ENCODE data around the gene AKAP8. TPM values are rescaled to one million over a fixed set of nuclear protein-coding genes. Genes with fewer than 3 reads are reported as not detected.
"Not testable (repeated sequence)": the region's sequence is repeated elsewhere in the genome, so short reads cannot be mapped to it uniquely, and the experiment has no call there.

Gene AKAP8
- total RNA-seq, 2 experiments from 2014 or later, result 31.5 to 37.2 TPM

GRCh38 chr19:15421136-15421695 is 41.6 kb upstream of the AKAP8 start:
- POLR2A ChIA-PET, result no interaction called here
- intact Hi-C loops (cut with micrococcal nuclease), result no loop called here
- Mint-ChIP-seq H3K27me3 (no peaks in the 10 kb centered on the region), H3K9me3 (peaks cover 4% of the 10 kb centered on the region), H3K36me3 (peaks cover 31% of the 10 kb centered on the region), H3K4me3 (no peak overlapping the region), H3K27ac (no peak overlapping the region), H3K4me1 (ENCODE audit: low read depth) (peaks cover 30% of the 10 kb centered on the region)
- CTCF ChIA-PET, result interaction anchor here (1.3 to 7.4 kb wide), 6 partner anchors 12 to 243 kb away, joined by 4 to 225 read pairs (median 16); no protein-coding TSS in a partner anchor
- no peak for DNase-seq

- CTCF ChIA-PET, result interaction anchor here (0.6 to 7.4 kb wide), 47 partner anchors 10 to 1672 kb away, joined by 3 to 225 read pairs (median 5); partner anchors contain the start of genes AKAP8 and WIZ
- intact Hi-C loops (cut with micrococcal nuclease), result loop anchor here (1.0 to 5.0 kb wide), 7 partner anchors 13 to 242 kb away; partner anchors contain the start of gene AKAP8
- Mint-ChIP-seq H3K4me1 (ENCODE audit: low read depth) (peaks cover 38% of the 10 kb centered on the region), H3K27me3 (no peaks in the 10 kb centered on the region), H3K36me3 (peaks cover 30% of the 10 kb centered on the region), H3K27ac (peak overlapping the region; percentile 97), H3K9me3 (peaks cover 4% of the 10 kb centered on the region), H3K4me3 (peak overlapping the region; percentile 100)
- POLR2A ChIA-PET, result interaction anchor here (0.8 to 4.5 kb wide), 15 partner anchors 10 to 188 kb away, joined by 3 to 51 read pairs (median 7); partner anchors contain the start of genes AKAP8, BRD4 and RASAL3
- peak; percentile 38 for DNase-seq
These were observed 39.9 kb upstream of the AKAP8 start for GRCh38 chr19:15419413-15420025.

- Mint-ChIP-seq H3K9me3 (peaks cover 4% of the 10 kb centered on the region), H3K27ac (peak within 1 kb of the TSS; percentile 97), H3K36me3 (peaks cover 27% of the 10 kb centered on the region), H3K4me3 (peak within 1 kb of the TSS; percentile 100), H3K27me3 (no peaks in the 10 kb centered on the region), H3K4me1 (ENCODE audit: low read depth) (peaks cover 39% of the 10 kb centered on the region)
- POLR2A ChIA-PET, result interaction anchor here (0.8 to 4.5 kb wide), 17 partner anchors 9 to 187 kb away, joined by 3 to 51 read pairs (median 5); partner anchors contain the start of genes AKAP8, BRD4 and RASAL3
- CTCF ChIA-PET, result interaction anchor here (0.6 to 7.4 kb wide), 50 partner anchors 9 to 1671 kb away, joined by 3 to 225 read pairs (median 5); partner anchors contain the start of genes AKAP8 and WIZ
- peak; percentile 99 for DNase-seq
- intact Hi-C loops (cut with micrococcal nuclease), result loop anchor here (1.0 to 5.0 kb wide), 7 partner anchors 14 to 241 kb away; partner anchors contain the start of gene AKAP8
These were observed 39.2 kb upstream of the AKAP8 start, which contains the start of gene AKAP8L for GRCh38 chr19:15418579-15419412. Gene AKAP8L (minus strand): TSS chr19:15418988. CDS start chr19:15418923, 65 bp downstream.

- Mint-ChIP-seq H3K9me3 (no peaks in the 10 kb centered on the region), H3K27me3 (no peaks in the 10 kb centered on the region), H3K36me3 (peaks cover 23% of the 10 kb centered on the region), H3K4me1 (ENCODE audit: low read depth) (peaks cover 42% of the 10 kb centered on the region), H3K4me3 (peak overlapping the region; percentile 100), H3K27ac (peak overlapping the region; percentile 97)
- intact Hi-C loops (cut with micrococcal nuclease), result loop anchor here (5.0 kb wide), 1 partner anchor 116 kb away; no protein-coding TSS in a partner anchor
- no peak for DNase-seq
- ChIA-PET POLR2A (interaction anchor here (0.8 to 4.5 kb wide), 13 partner anchors 8 to 137 kb away, joined by 3 to 51 read pairs (median 10); partner anchors contain the start of genes AKAP8 and RASAL3), CTCF (interaction anchor here (0.8 to 7.4 kb wide), 20 partner anchors 8 to 240 kb away, joined by 3 to 225 read pairs (median 8); partner anchors contain the start of genes AKAP8 and WIZ)
These were observed 38.6 kb upstream of the AKAP8 start for GRCh38 chr19:15418231-15418578.

- peak overlapping the region; percentile 97 for H3K27ac Mint-ChIP-seq
- ChIA-PET POLR2A (interaction anchor here (0.9 to 4.5 kb wide), 4 partner anchors 8 to 133 kb away, joined by 3 to 51 read pairs (median 18); partner anchors contain the start of genes AKAP8 and RASAL3), CTCF (interaction anchor here (2.2 to 7.4 kb wide), 6 partner anchors 15 to 138 kb away, joined by 4 to 225 read pairs (median 32); partner anchors contain the start of gene AKAP8)
- H3K4me3 Mint-ChIP-seq, result peak overlapping the region; percentile 100
- no peaks in the 10 kb centered on the region for H3K9me3 Mint-ChIP-seq
- H3K27me3 Mint-ChIP-seq, result no peaks in the 10 kb centered on the region
- DNase-seq, result no peak
- H3K4me1 Mint-ChIP-seq (ENCODE audit: low read depth), result peaks cover 46% of the 10 kb centered on the region
- intact Hi-C loops (cut with micrococcal nuclease), result loop anchor here (5.0 kb wide), 1 partner anchor 115 kb away; no protein-coding TSS in a partner anchor
- peaks cover 19% of the 10 kb centered on the region for H3K36me3 Mint-ChIP-seq
These were observed 38.1 kb upstream of the AKAP8 start for GRCh38 chr19:15417699-15418098.

GRCh38 chr19:15412832-15413231 is 33.2 kb upstream of the AKAP8 start:
- no peak overlapping the region for H3K27ac Mint-ChIP-seq
- no peak for DNase-seq
- ChIA-PET CTCF (interaction anchor here (0.7 to 2.8 kb wide), 3 partner anchors 20 to 144 kb away, joined by 3 to 14 read pairs (median 3); no protein-coding TSS in a partner anchor), POLR2A (interaction anchor here (0.6 to 1.0 kb wide), 2 partner anchors 34 to 52 kb away, joined by 3 to 4 read pairs; no protein-coding TSS in a partner anchor)
- H3K9me3 Mint-ChIP-seq, result no peaks in the 10 kb centered on the region
- H3K36me3 Mint-ChIP-seq, result peaks cover 18% of the 10 kb centered on the region
- H3K27me3 Mint-ChIP-seq, result no peaks in the 10 kb centered on the region
- peaks cover 41% of the 10 kb centered on the region for H3K4me1 Mint-ChIP-seq (ENCODE audit: low read depth)
- no peak overlapping the region for H3K4me3 Mint-ChIP-seq
- intact Hi-C loops (cut with micrococcal nuclease), result no loop called here

- H3K4me1 Mint-ChIP-seq (ENCODE audit: low read depth), result peaks cover 40% of the 10 kb centered on the region
- H3K27me3 Mint-ChIP-seq; DNase-seq; H3K9me3 Mint-ChIP-seq; H3K4me3 Mint-ChIP-seq; intact Hi-C loops (cut with micrococcal nuclease); H3K27ac Mint-ChIP-seq: not testable (repeated sequence)
- ChIA-PET POLR2A (interaction anchor here (2.7 kb wide), 1 partner anchor 8 kb away, joined by 16 read pairs; the partner anchor contains the start of gene AKAP8L), CTCF (interaction anchor here (1.2 kb wide), 1 partner anchor 144 kb away, joined by 4 read pairs; no protein-coding TSS in a partner anchor)
- peaks cover 17% of the 10 kb centered on the region for H3K36me3 Mint-ChIP-seq
These were observed 31.8 kb upstream of the AKAP8 start for GRCh38 chr19:15411351-15411750.

- intact Hi-C loops (cut with micrococcal nuclease), result no loop called here
- ChIA-PET POLR2A (no interaction called here), CTCF (interaction anchor here (0.6 to 1.2 kb wide), 4 partner anchors 14 to 227 kb away, joined by 3 to 5 read pairs (median 3); partner anchors contain the start of gene AKAP8L)
- no peaks in the 10 kb centered on the region for H3K9me3 Mint-ChIP-seq
- H3K27me3 Mint-ChIP-seq, result no peaks in the 10 kb centered on the region
- H3K27ac Mint-ChIP-seq, result no peak overlapping the region
- DNase-seq, result no peak
- peaks cover 33% of the 10 kb centered on the region for H3K4me1 Mint-ChIP-seq (ENCODE audit: low read depth)
- no peak overlapping the region for H3K4me3 Mint-ChIP-seq
- peaks cover 11% of the 10 kb centered on the region for H3K36me3 Mint-ChIP-seq
These were observed 25.2 kb upstream of the AKAP8 start for GRCh38 chr19:15404780-15405211.

- no peak overlapping the region for H3K27ac Mint-ChIP-seq
- intact Hi-C loops (cut with micrococcal nuclease), result no loop called here
- H3K4me3 Mint-ChIP-seq, result no peak overlapping the region
- no peak for DNase-seq
- no peaks in the 10 kb centered on the region for H3K9me3 Mint-ChIP-seq
- H3K4me1 Mint-ChIP-seq (ENCODE audit: low read depth), result peaks cover 30% of the 10 kb centered on the region
- ChIA-PET CTCF (interaction anchor here (0.6 to 1.2 kb wide), 3 partner anchors 15 to 227 kb away, joined by 3 to 5 read pairs (median 3); partner anchors contain the start of gene AKAP8L), POLR2A (no interaction called here)
- H3K27me3 Mint-ChIP-seq, result no peaks in the 10 kb centered on the region
- H3K36me3 Mint-ChIP-seq, result peaks cover 9% of the 10 kb centered on the region
These were observed 24.7 kb upstream of the AKAP8 start for GRCh38 chr19:15404097-15404779.

- DNase-seq, result no peak
- CTCF ChIA-PET, result interaction anchor here (1.4 kb wide), 1 partner anchor 152 kb away, joined by 4 read pairs; no protein-coding TSS in a partner anchor
- intact Hi-C loops (cut with micrococcal nuclease), result no loop called here
- Mint-ChIP-seq H3K4me3 (no peak overlapping the region), H3K9me3 (no peaks in the 10 kb centered on the region), H3K36me3 (peaks cover 9% of the 10 kb centered on the region), H3K4me1 (ENCODE audit: low read depth) (peaks cover 28% of the 10 kb centered on the region), H3K27me3 (no peaks in the 10 kb centered on the region), H3K27ac (no peak overlapping the region)
- POLR2A ChIA-PET, result no interaction called here
These were observed 23.6 kb upstream of the AKAP8 start for GRCh38 chr19:15403151-15403531.

Data from activated CD4-positive, alpha-beta memory T cell treated with anti-CD3 and anti-CD28 coated beads for 36 hours (primary cell).